RWPE1 (cell line): ENCODE measurements around the gene SLC22A12.

ENCODE experiments used
- CTCF ChIA-PET: fragments of 350-600 bp; sonication (Branson Sonifier 250); formaldehyde crosslinking; extraction: SDS; loops from one replicate; lab custom pipeline; 2021; lab: Yijun Ruan, JAX
- POLR2A ChIA-PET: fragments of 400-600 bp; formaldehyde crosslinking; extraction: SDS; loops from one replicate; lab custom pipeline; 2020; ENCODE audit warnings: antibody characterized with exemption; ENCODE audit not compliant: low non-redundant PET; lab: Yijun Ruan, JAX
- DNase-seq: peaks from one replicate; pipeline ENCODE4 v3.0.0; 2012; ENCODE audit warnings: low spot score
- H3K27ac ChIP-seq: fragments of 450-650 bp; 2 replicates; pipeline ENCODE4 v1.5.1; 2017
- CTCF ChIP-seq: fragments of 450-650 bp; conservative IDR thresholded peaks from 2 replicates; pipeline ENCODE4 v1.5.1; 2017; ENCODE audit warnings: low read depth, mild to moderate bottlenecking

SLC22A12 gene

GRCh38 chr11:64642418-64642735 lies 51.4 kb downstream of the SLC22A12 start:
- no peak overlapping the region for H3K27ac ChIP-seq
- POLR2A ChIA-PET = no interaction called here
- CTCF ChIA-PET = interaction anchor here (0.6 to 1.0 kb wide), 2 partner anchors 53 to 193 kb away, joined by 3 to 4 read pairs; no protein-coding TSS in a partner anchor
- no peak for DNase-seq
- TF ChIP-seq CTCF = no peak

- TF ChIP-seq CTCF = no peak
- ChIA-PET CTCF (interaction anchor here (0.6 to 1.0 kb wide), 2 partner anchors 54 to 193 kb away, joined by 3 to 4 read pairs; no protein-coding TSS in a partner anchor), POLR2A (no interaction called here)
- no peak for DNase-seq
- no peak overlapping the region for H3K27ac ChIP-seq
Measured at GRCh38 chr11:64642871-64643255, 51.8 kb downstream of the SLC22A12 start.

- no peak for TF ChIP-seq CTCF
- no peak for DNase-seq
- ChIA-PET CTCF (interaction anchor here (1.0 to 1.7 kb wide), 2 partner anchors 194 kb away, joined by 4 read pairs; no protein-coding TSS in a partner anchor), POLR2A (no interaction called here)
- H3K27ac ChIP-seq = no peak overlapping the region
Measured at GRCh38 chr11:64643256-64643881, 52.3 kb downstream of the SLC22A12 start.

GRCh38 chr11:64643920-64644646 lies 53.1 kb downstream of the SLC22A12 start:
- CTCF ChIA-PET = interaction anchor here (0.6 to 1.7 kb wide), 5 partner anchors 9 to 208 kb away, joined by 3 to 7 read pairs (median 3); no protein-coding TSS in a partner anchor

GRCh38 chr11:64644647-64645275 lies 53.7 kb downstream of the SLC22A12 start:
- DNase-seq = no peak
- CTCF ChIA-PET = interaction anchor here (0.6 to 1.7 kb wide), 7 partner anchors 8 to 465 kb away, joined by 3 to 7 read pairs (median 3); no protein-coding TSS in a partner anchor
- no peak for TF ChIP-seq CTCF
- H3K27ac ChIP-seq = no peak overlapping the region
- POLR2A ChIA-PET = no interaction called here

More at GRCh38 chr11:64643920-64644646, 53.1 kb downstream of the SLC22A12 start:
- POLR2A ChIA-PET = no interaction called here
- TF ChIP-seq CTCF = no peak
- H3K27ac ChIP-seq = no peak overlapping the region
- DNase-seq = no peak
